Testis (tissue), 3 donors: ENCODE results near the gene KAT8. TPM values are rescaled to one million over a fixed set of nuclear protein-coding genes. Genes with fewer than 3 reads are reported as not detected.
"Not testable (repeated sequence)": the region's sequence is repeated elsewhere in the genome, so short reads cannot be mapped to it uniquely, and the experiment has no call there.

Source experiments
- DNase-seq: peaks from one replicate; pipeline ENCODE4 v3.0.0-alpha.2; 2019
- H3K27ac ChIP-seq, 2 donors: fragments of 200-600 bp; sonication (generic); one replicate each; pipeline ENCODE4 v1.5.1; 2019
- H3K27me3 ChIP-seq: fragments of 200-600 bp; sonication (generic); one replicate; pipeline ENCODE4 v1.5.1; 2019
- H3K36me3 ChIP-seq: fragments of 200-600 bp; sonication (generic); one replicate; pipeline ENCODE4 v1.5.1; 2017; ENCODE audit warnings: low read depth; ENCODE audit errors: missing control alignments
- H3K4me1 ChIP-seq: fragments of 200-600 bp; sonication (generic); one replicate; pipeline ENCODE4 v1.5.1; 2019
- H3K4me3 ChIP-seq, 2 donors: fragments of 200-600 bp; sonication (generic); one replicate each; pipeline ENCODE4 v1.5.1; 2017 to 2019
- H3K9me3 ChIP-seq: fragments of 200-600 bp; sonication (generic); one replicate; pipeline ENCODE4 v1.5.1; 2017
- CTCF ChIP-seq, 3 experiments: fragments of 450-650 bp in 2 of 3; fragments of 200-600 bp in 1 of 3; sonication (generic) in 1 of 3; IDR thresholded peaks; one replicate each; pipeline ENCODE4 v1.5.1; 2016 to 2019; ENCODE audit warnings: antibody characterized with exemption in 3 of 3, mild to moderate bottlenecking in 2 of 3, moderate library complexity in 1 of 3
- POLR2A ChIP-seq: fragments of 450-650 bp; IDR thresholded peaks from one replicate; pipeline ENCODE4 v1.6.1; 2017; ENCODE audit warnings: antibody characterized with exemption, mild to moderate bottlenecking, moderate library complexity
- WGBS, 2 donors: methylation state at CpG; one replicate each; pipeline ENCODE4 v1.1.5; 2018; 5-methylcytosine and 5-hydroxymethylcytosine counted together
- intact Hi-C: fragments of 100-400 bp; cut with DNase I; formaldehyde crosslinking; loops from one replicate; pipeline ENCODE4 v1.15.1; 2023; ENCODE audit warnings: low total_unique reads
- polyA plus RNA-seq: library from polyadenylated mRNA; stranded (reverse); fragments of 350-450 nt; fragmentation: Illumina TruSeq; extraction: RNeasy Lipid Tissue Mini Kit (QIAGEN cat#74804); gene quantifications from one replicate; pipeline ENCODE4 v1.2.3, GENCODE V29; 2014; ENCODE audit warnings: low read depth, low replicate concordance; ENCODE audit not compliant: insufficient read depth
- total RNA-seq, 2 donors: library from RNA; depleted of rRNA; stranded (reverse); fragments of >200 nt; gene quantifications; one replicate each; pipeline ENCODE4 v1.2.3, GENCODE V29; 2016

KAT8 gene
- total and polyA plus RNA-seq, 3 donors from 2014 or later = 86.0 to 111 (median 96.9) TPM

- intact Hi-C loops = no loop called here
- no peak for DNase-seq
Observed at GRCh38 chr16:31093132-31093703, 24.2 kb upstream of the KAT8 start.

GRCh38 chr16:31094088-31094423, 23.4 kb upstream of the KAT8 start:
- H3K36me3 ChIP-seq = no peaks in the 10 kb centered on the region
- intact Hi-C loops = no loop called here
- peak overlapping the region; percentile 82 for H3K27ac ChIP-seq
- TF ChIP-seq CTCF (IDR thresholded peaks at IDR 0.05) (no peak), POLR2A (no peak)
- 0% methylated on average over 20 of the region's 20 CpGs for WGBS, 2 donors
- H3K9me3 ChIP-seq = no peaks in the 10 kb centered on the region
- peak; percentile 53 for DNase-seq
- peak overlapping the region; percentile 80 to 87 for H3K4me3 ChIP-seq
- H3K27me3 ChIP-seq = no peaks in the 10 kb centered on the region
- H3K4me1 ChIP-seq = peaks cover 6% of the 10 kb centered on the region

More at GRCh38 chr16:31093132-31093703, 24.2 kb upstream of the KAT8 start:
- peaks cover 6% of the 10 kb centered on the region for H3K4me1 ChIP-seq
- H3K27ac ChIP-seq = no peak overlapping the region
- no peaks in the 10 kb centered on the region for H3K27me3 ChIP-seq
- H3K36me3 ChIP-seq = no peaks in the 10 kb centered on the region
- no peak for TF ChIP-seq CTCF (IDR thresholded peaks at IDR 0.05)
- no peak for TF ChIP-seq POLR2A
- no peaks in the 10 kb centered on the region for H3K9me3 ChIP-seq
- H3K4me3 ChIP-seq = no peak overlapping the region
- 25 to 39% methylated on average over 12 to 16 of the region's 17 CpGs for WGBS, 2 donors

- H3K4me3 ChIP-seq = peak within 1 kb of the TSS; percentile 80 to 87
- peaks cover 6% of the 10 kb centered on the region for H3K4me1 ChIP-seq
- no peaks in the 10 kb centered on the region for H3K36me3 ChIP-seq
- TF ChIP-seq POLR2A (no peak), CTCF (IDR thresholded peaks at IDR 0.05) (peak in 2 of 3 experiments; percentile 12 to 21)
- intact Hi-C loops = loop anchor here (5.0 kb wide), 1 partner anchor 112 kb away; no protein-coding TSS in a partner anchor
- H3K27me3 ChIP-seq = no peaks in the 10 kb centered on the region
- H3K27ac ChIP-seq = peak within 1 kb of the TSS; percentile 82
- WGBS, 2 donors = 1% methylated on average over 42 to 67 of the region's 69 CpGs
- peak; percentile 97 for DNase-seq
- no peaks in the 10 kb centered on the region for H3K9me3 ChIP-seq
Observed at GRCh38 chr16:31094424-31095120, 22.9 kb upstream of the KAT8 start, which contains the start of gene VKORC1. Gene VKORC1, minus strand, starts transcription at chr16:31094797. Its CDS starts 68 bp downstream, at chr16:31094729.

- WGBS, 2 donors = 65 to 70% methylated on average over 3 to 4 of the region's 4 CpGs
Observed at GRCh38 chr16:31099860-31100638, 17.4 kb upstream of the KAT8 start.

GRCh38 chr16:31100876-31101641, 16.4 kb upstream of the KAT8 start:
- 54 to 57% methylated on average over 13 of the region's 13 CpGs for WGBS, 2 donors
- intact Hi-C loops, DNase-seq: not testable (repeated sequence)

More at GRCh38 chr16:31099860-31100638, 17.4 kb upstream of the KAT8 start:
- Histone ChIP-seq H3K36me3 (no peaks in the 10 kb centered on the region), H3K27me3 (no peaks in the 10 kb centered on the region), H3K4me1 (no peaks in the 10 kb centered on the region), H3K9me3 (no peaks in the 10 kb centered on the region), H3K4me3 (no peak overlapping the region), H3K27ac (no peak overlapping the region)
- no peak for DNase-seq
- no peak for TF ChIP-seq CTCF (IDR thresholded peaks at IDR 0.05)
- no peak for TF ChIP-seq POLR2A
- intact Hi-C loops = loop anchor here (5.0 kb wide), 1 partner anchor 118 kb away; no protein-coding TSS in a partner anchor

More at GRCh38 chr16:31100876-31101641, 16.4 kb upstream of the KAT8 start:
- not testable (repeated sequence) for H3K27me3 ChIP-seq, H3K36me3 ChIP-seq, H3K9me3 ChIP-seq, H3K4me3 ChIP-seq, H3K27ac ChIP-seq, H3K4me1 ChIP-seq
